ENCODE measurements around the gene FUCA2.

The FUCA2 gene

GRCh38 chr6:143498428-143498827 is 13.1 kb downstream of the FUCA2 start:
- Histone ChIP-seq H2AFZ (ENCODE audit: low read depth) (no peak overlapping the region), H3K79me2 (ENCODE audit: insufficient read depth, low read depth) (no peaks in the 10 kb centered on the region), H3K4me1 (ENCODE audit: low read depth, poor library complexity, severe bottlenecking) (no peaks in the 10 kb centered on the region), H3K27ac (no peak overlapping the region), H4K20me1 (ENCODE audit: insufficient read depth) (no peaks in the 10 kb centered on the region), H3K4me3 (IDR thresholded peaks at IDR 0.05; ENCODE audit: insufficient read depth, low read depth, low read length) (no peak overlapping the region), H3K27me3 (ENCODE audit: insufficient read depth, low read depth) (no peaks in the 10 kb centered on the region), H3K4me2 (no peak overlapping the region), H3K36me3 (ENCODE audit: insufficient read depth) (no peaks in the 10 kb centered on the region), H3K9ac (no peak overlapping the region)
- TF ChIP-seq CTCF (conservative IDR thresholded peaks at IDR 0.05; ENCODE audit: low read depth, low read length), result no peak

- H3K79me2 ChIP-seq (ENCODE audit: insufficient read depth, low read depth), result no peaks in the 10 kb centered on the region
- H3K4me1 ChIP-seq (ENCODE audit: low read depth, poor library complexity, severe bottlenecking), result no peaks in the 10 kb centered on the region
- H3K36me3 ChIP-seq (ENCODE audit: insufficient read depth), result no peaks in the 10 kb centered on the region
- H3K27me3 ChIP-seq (ENCODE audit: insufficient read depth, low read depth), result no peaks in the 10 kb centered on the region
- TF ChIP-seq CTCF (conservative IDR thresholded peaks at IDR 0.05; ENCODE audit: low read depth, low read length), result no peak
- no peak overlapping the region for H2AFZ ChIP-seq (ENCODE audit: low read depth)
- H3K4me3 ChIP-seq (IDR thresholded peaks at IDR 0.05; ENCODE audit: insufficient read depth, low read depth, low read length), result no peak overlapping the region
- no peak overlapping the region for H3K4me2 ChIP-seq
- H4K20me1 ChIP-seq (ENCODE audit: insufficient read depth), result no peaks in the 10 kb centered on the region
- no peak overlapping the region for H3K9ac ChIP-seq
- H3K27ac ChIP-seq, result no peak overlapping the region
Observed at GRCh38 chr6:143496974-143497373, 14.5 kb downstream of the FUCA2 start.

DNA sequence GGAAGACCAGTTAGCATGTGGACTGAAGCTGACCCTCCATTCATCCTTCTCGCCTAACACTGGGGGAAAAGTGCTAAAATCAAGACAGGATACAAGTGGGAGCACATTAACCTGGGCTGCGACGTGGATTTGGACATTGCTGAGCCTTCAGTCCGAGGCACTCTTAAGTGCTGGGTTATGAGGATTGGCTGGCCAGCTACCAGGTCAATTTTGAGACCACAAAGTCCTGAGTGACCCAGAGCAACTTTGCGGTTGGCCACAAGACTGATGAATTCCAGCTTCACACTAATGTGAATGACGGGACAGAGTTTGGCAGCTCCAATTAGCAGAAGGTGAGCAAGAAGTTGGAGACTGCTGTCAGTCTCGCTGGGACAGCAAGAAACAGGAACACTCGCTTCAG is 20.7 kb downstream of the FUCA2 start:
- Histone ChIP-seq H3K79me2 (ENCODE audit: insufficient read depth, low read depth) (no peaks in the 10 kb centered on the region), H3K9ac (no peak overlapping the region), H3K27me3 (ENCODE audit: insufficient read depth, low read depth) (no peaks in the 10 kb centered on the region), H2AFZ (ENCODE audit: low read depth) (no peak overlapping the region), H3K4me1 (ENCODE audit: low read depth, poor library complexity, severe bottlenecking) (no peaks in the 10 kb centered on the region), H3K27ac (no peak overlapping the region), H3K36me3 (ENCODE audit: insufficient read depth) (no peaks in the 10 kb centered on the region), H3K4me2 (no peak overlapping the region), H3K4me3 (IDR thresholded peaks at IDR 0.05; ENCODE audit: insufficient read depth, low read depth, low read length) (no peak overlapping the region), H4K20me1 (ENCODE audit: insufficient read depth) (no peaks in the 10 kb centered on the region)
- TF ChIP-seq CTCF (conservative IDR thresholded peaks at IDR 0.05; ENCODE audit: low read depth, low read length), result no peak

GRCh38 chr6:143490244-143490643 is 21.3 kb downstream of the FUCA2 start:
- H3K79me2 ChIP-seq (ENCODE audit: insufficient read depth, low read depth), result no peaks in the 10 kb centered on the region

More at GRCh38 chr6:143490244-143490643, 21.3 kb downstream of the FUCA2 start:
- Histone ChIP-seq H3K4me2 (no peak overlapping the region), H3K27ac (no peak overlapping the region), H4K20me1 (ENCODE audit: insufficient read depth) (no peaks in the 10 kb centered on the region), H3K4me1 (ENCODE audit: low read depth, poor library complexity, severe bottlenecking) (no peaks in the 10 kb centered on the region), H3K27me3 (ENCODE audit: insufficient read depth, low read depth) (no peaks in the 10 kb centered on the region), H3K4me3 (IDR thresholded peaks at IDR 0.05; ENCODE audit: insufficient read depth, low read depth, low read length) (no peak overlapping the region), H3K9ac (no peak overlapping the region), H2AFZ (ENCODE audit: low read depth) (no peak overlapping the region), H3K36me3 (ENCODE audit: insufficient read depth) (no peaks in the 10 kb centered on the region)
- no peak for TF ChIP-seq CTCF (conservative IDR thresholded peaks at IDR 0.05; ENCODE audit: low read depth, low read length)

Measured in KMS-11 (cell line).